Measurements from ENCODE around the gene ZSCAN23.

GRCh38 chr6:28423546-28423945 lies 19.7 kb downstream of the ZSCAN23 start:
- no peak for TF ChIP-seq CTCF (IDR thresholded peaks at IDR 0.05)
- TF ChIP-seq POLR2A (IDR thresholded peaks at IDR 0.05), result no peak

Data from right lobe of liver (tissue), 4 donors.